ENCODE results near the gene SLC6A4. TPM values are rescaled to one million over a fixed set of nuclear protein-coding genes. Genes with fewer than 3 reads are reported as not detected.

Gene SLC6A4
- polyA plus RNA-seq, 1 of the 3 experiments (the other 2 are of a cell fraction), result 0.12 TPM

DNA sequence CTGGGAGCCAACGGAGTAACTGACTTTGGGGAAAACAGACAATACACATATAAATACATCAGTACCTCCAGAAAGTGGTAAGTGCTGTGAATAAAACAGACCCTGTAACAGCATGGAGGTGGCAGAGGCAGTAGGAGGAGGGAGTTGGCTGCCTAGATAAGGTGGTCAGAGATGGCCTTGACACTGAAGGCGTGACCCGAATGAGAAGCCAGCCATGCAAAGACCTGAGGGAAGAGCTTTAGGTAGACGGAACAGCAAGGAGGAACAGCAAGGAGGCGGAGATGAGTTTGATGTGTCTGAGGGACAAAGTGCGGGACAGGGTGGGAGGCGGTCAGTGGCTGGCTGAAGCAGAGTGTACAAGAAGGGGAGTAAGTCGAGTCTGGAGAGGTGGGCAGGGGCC lies 8.1 kb upstream of the SLC6A4 start:
- H3K4me2 ChIP-seq, result no peak overlapping the region
- H3K27ac ChIP-seq (ENCODE audit: low read depth in 2 of 2, low read length in 1 of 2), result no peak overlapping the region
- H3K4me1 ChIP-seq (ENCODE audit: control insufficient read depth in 1 of 2, insufficient read depth in 2 of 2, low read depth in 1 of 2, low read length in 1 of 2), result 0 out of 4 replicates have a peak, but pooled peaks cover 0 to 3% of the 10 kb centered on the region in 2 experiments
- H3K4me3 ChIP-seq (ENCODE audit: low read depth in 2 of 2, low read length in 1 of 2), result no peak overlapping the region
- WGBS (ENCODE audit: low lambda C conversion rate), result 92% methylated on average over 8 of the region's 8 CpGs
- H3K36me3 ChIP-seq (replicated peaks in 1 of 2; ENCODE audit: control insufficient read depth in 1 of 2, insufficient read depth in 2 of 2, low read length in 1 of 2), result peaks cover 12 to 18% of the 10 kb centered on the region in 2 experiments
- H3K27me3 ChIP-seq (ENCODE audit: insufficient read depth), result no peaks in the 10 kb centered on the region
- H4K20me1 ChIP-seq (ENCODE audit: insufficient read depth), result no peaks in the 10 kb centered on the region
- H2AFZ ChIP-seq (ENCODE audit: low read depth), result no peak overlapping the region
- no peak for DNase-seq
- H3K79me2 ChIP-seq (ENCODE audit: insufficient read depth), result no peaks in the 10 kb centered on the region
- no peak overlapping the region for H3K9ac ChIP-seq
- no peaks in the 10 kb centered on the region for H3K9me3 ChIP-seq
- ChIA-PET POLR2A (no interaction called here), CTCF (interaction anchor here (0.6 to 1.3 kb wide), 2 partner anchors 139 to 602 kb away, joined by 3 read pairs; no protein-coding TSS in a partner anchor)
- TF ChIP-seq NRF1 (IDR thresholded peaks at IDR 0.05; ENCODE audit: low read depth, low read length) (no peak), CHD2 (IDR thresholded peaks at IDR 0.05; ENCODE audit: low read length, partially characterized antibody) (no peak), TAF1 (IDR thresholded peaks at IDR 0.05; ENCODE audit: borderline replicate concordance, low read depth, low read length) (no peak), FOXM1 (IDR thresholded peaks at IDR 0.05; ENCODE audit: low read depth) (no peak), TCF12 (IDR thresholded peaks at IDR 0.05) (no peak), FOSL2 (IDR thresholded peaks at IDR 0.05; ENCODE audit: borderline replicate concordance, low read depth) (no peak), SIN3A (IDR thresholded peaks at IDR 0.05; ENCODE audit: borderline replicate concordance, low read depth, low read length) (no peak), GABPA (IDR thresholded peaks at IDR 0.05; ENCODE audit: low read depth) (no peak), GATA2 (CRISPR knock-in tag; IDR thresholded peaks at IDR 0.05) (no peak), RXRA (IDR thresholded peaks at IDR 0.05; ENCODE audit: borderline replicate concordance, low read depth) (no peak), RAD21 (IDR thresholded peaks at IDR 0.05; ENCODE audit: low read length) (no peak), JUND (IDR thresholded peaks at IDR 0.05) (no peak), FOXJ3 (CRISPR knock-in tag; IDR thresholded peaks at IDR 0.05) (no peak)
- TF ChIP-seq, protein P1, sequence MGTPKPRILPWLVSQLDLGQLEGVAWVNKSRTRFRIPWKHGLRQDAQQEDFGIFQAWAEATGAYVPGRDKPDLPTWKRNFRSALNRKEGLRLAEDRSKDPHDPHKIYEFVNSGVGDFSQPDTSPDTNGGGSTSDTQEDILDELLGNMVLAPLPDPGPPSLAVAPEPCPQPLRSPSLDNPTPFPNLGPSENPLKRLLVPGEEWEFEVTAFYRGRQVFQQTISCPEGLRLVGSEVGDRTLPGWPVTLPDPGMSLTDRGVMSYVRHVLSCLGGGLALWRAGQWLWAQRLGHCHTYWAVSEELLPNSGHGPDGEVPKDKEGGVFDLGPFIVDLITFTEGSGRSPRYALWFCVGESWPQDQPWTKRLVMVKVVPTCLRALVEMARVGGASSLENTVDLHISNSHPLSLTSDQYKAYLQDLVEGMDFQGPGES (IDR thresholded peaks at IDR 0.05; ENCODE audit: low read depth, low read length), result no peak
- TF ChIP-seq, protein P2, sequence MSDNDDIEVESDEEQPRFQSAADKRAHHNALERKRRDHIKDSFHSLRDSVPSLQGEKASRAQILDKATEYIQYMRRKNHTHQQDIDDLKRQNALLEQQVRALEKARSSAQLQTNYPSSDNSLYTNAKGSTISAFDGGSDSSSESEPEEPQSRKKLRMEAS (IDR thresholded peaks at IDR 0.05; ENCODE audit: low read depth), result no peak
- TF ChIP-seq, protein P3, sequence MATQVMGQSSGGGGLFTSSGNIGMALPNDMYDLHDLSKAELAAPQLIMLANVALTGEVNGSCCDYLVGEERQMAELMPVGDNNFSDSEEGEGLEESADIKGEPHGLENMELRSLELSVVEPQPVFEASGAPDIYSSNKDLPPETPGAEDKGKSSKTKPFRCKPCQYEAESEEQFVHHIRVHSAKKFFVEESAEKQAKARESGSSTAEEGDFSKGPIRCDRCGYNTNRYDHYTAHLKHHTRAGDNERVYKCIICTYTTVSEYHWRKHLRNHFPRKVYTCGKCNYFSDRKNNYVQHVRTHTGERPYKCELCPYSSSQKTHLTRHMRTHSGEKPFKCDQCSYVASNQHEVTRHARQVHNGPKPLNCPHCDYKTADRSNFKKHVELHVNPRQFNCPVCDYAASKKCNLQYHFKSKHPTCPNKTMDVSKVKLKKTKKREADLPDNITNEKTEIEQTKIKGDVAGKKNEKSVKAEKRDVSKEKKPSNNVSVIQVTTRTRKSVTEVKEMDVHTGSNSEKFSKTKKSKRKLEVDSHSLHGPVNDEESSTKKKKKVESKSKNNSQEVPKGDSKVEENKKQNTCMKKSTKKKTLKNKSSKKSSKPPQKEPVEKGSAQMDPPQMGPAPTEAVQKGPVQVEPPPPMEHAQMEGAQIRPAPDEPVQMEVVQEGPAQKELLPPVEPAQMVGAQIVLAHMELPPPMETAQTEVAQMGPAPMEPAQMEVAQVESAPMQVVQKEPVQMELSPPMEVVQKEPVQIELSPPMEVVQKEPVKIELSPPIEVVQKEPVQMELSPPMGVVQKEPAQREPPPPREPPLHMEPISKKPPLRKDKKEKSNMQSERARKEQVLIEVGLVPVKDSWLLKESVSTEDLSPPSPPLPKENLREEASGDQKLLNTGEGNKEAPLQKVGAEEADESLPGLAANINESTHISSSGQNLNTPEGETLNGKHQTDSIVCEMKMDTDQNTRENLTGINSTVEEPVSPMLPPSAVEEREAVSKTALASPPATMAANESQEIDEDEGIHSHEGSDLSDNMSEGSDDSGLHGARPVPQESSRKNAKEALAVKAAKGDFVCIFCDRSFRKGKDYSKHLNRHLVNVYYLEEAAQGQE (IDR thresholded peaks at IDR 0.05; ENCODE audit: low read depth, low read length), result no peak
- TF ChIP-seq, protein P4, sequence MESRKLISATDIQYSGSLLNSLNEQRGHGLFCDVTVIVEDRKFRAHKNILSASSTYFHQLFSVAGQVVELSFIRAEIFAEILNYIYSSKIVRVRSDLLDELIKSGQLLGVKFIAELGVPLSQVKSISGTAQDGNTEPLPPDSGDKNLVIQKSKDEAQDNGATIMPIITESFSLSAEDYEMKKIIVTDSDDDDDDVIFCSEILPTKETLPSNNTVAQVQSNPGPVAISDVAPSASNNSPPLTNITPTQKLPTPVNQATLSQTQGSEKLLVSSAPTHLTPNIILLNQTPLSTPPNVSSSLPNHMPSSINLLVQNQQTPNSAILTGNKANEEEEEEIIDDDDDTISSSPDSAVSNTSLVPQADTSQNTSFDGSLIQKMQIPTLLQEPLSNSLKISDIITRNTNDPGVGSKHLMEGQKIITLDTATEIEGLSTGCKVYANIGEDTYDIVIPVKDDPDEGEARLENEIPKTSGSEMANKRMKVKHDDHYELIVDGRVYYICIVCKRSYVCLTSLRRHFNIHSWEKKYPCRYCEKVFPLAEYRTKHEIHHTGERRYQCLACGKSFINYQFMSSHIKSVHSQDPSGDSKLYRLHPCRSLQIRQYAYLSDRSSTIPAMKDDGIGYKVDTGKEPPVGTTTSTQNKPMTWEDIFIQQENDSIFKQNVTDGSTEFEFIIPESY (IDR thresholded peaks at IDR 0.05; ENCODE audit: borderline replicate concordance, low read depth), result no peak
- TF ChIP-seq, protein P5, sequence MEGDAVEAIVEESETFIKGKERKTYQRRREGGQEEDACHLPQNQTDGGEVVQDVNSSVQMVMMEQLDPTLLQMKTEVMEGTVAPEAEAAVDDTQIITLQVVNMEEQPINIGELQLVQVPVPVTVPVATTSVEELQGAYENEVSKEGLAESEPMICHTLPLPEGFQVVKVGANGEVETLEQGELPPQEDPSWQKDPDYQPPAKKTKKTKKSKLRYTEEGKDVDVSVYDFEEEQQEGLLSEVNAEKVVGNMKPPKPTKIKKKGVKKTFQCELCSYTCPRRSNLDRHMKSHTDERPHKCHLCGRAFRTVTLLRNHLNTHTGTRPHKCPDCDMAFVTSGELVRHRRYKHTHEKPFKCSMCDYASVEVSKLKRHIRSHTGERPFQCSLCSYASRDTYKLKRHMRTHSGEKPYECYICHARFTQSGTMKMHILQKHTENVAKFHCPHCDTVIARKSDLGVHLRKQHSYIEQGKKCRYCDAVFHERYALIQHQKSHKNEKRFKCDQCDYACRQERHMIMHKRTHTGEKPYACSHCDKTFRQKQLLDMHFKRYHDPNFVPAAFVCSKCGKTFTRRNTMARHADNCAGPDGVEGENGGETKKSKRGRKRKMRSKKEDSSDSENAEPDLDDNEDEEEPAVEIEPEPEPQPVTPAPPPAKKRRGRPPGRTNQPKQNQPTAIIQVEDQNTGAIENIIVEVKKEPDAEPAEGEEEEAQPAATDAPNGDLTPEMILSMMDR (IDR thresholded peaks at IDR 0.05), result no peak
- TF ChIP-seq, protein P6, sequence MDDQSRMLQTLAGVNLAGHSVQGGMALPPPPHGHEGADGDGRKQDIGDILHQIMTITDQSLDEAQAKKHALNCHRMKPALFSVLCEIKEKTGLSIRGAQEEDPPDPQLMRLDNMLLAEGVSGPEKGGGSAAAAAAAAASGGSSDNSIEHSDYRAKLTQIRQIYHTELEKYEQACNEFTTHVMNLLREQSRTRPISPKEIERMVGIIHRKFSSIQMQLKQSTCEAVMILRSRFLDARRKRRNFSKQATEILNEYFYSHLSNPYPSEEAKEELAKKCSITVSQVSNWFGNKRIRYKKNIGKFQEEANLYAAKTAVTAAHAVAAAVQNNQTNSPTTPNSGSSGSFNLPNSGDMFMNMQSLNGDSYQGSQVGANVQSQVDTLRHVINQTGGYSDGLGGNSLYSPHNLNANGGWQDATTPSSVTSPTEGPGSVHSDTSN (IDR thresholded peaks at IDR 0.05), result no peak
- H3K9me2 ChIP-seq, result no peaks in the 10 kb centered on the region
- H3F3A ChIP-seq (replicated peaks; ENCODE audit: insufficient read depth), result peaks cover 6% of the 10 kb centered on the region
